ENCODE measurements around the gene PRKN.
"Not testable (repeated sequence)": the region's sequence is repeated elsewhere in the genome, so short reads cannot be mapped to it uniquely, and the experiment has no call there.

Gene PRKN

GRCh38 chr6:161886545-161886944, 841.0 kb downstream of the PRKN start:
- in situ Hi-C loops (cut with MboI; ENCODE audit: low sequenced_read_pairs), result not testable (repeated sequence)

- in situ Hi-C loops (cut with MboI; ENCODE audit: low sequenced_read_pairs), result no loop called here
Measured at GRCh38 chr6:161884782-161885181, 842.8 kb downstream of the PRKN start.

GRCh38 chr6:161882196-161882765, 845.3 kb downstream of the PRKN start:
- in situ Hi-C loops (cut with MboI; ENCODE audit: low sequenced_read_pairs), result no loop called here

GRCh38 chr6:161880056-161880455, 847.5 kb downstream of the PRKN start:
- in situ Hi-C loops (cut with MboI; ENCODE audit: low sequenced_read_pairs), result no loop called here

GRCh38 chr6:161876231-161876630, 851.3 kb downstream of the PRKN start:
- in situ Hi-C loops (cut with MboI; ENCODE audit: low sequenced_read_pairs), result no loop called here

GRCh38 chr6:161870236-161870901, 857.2 kb downstream of the PRKN start:
- in situ Hi-C loops (cut with MboI; ENCODE audit: low sequenced_read_pairs), result no loop called here

GRCh38 chr6:161869491-161869890, 858.1 kb downstream of the PRKN start:
- in situ Hi-C loops (cut with MboI; ENCODE audit: low sequenced_read_pairs), result no loop called here

GRCh38 chr6:161866570-161866969, 861.0 kb downstream of the PRKN start:
- in situ Hi-C loops (cut with MboI; ENCODE audit: low sequenced_read_pairs), result no loop called here

- in situ Hi-C loops (cut with MboI; ENCODE audit: low sequenced_read_pairs), result not testable (repeated sequence)
Measured at GRCh38 chr6:161861061-161861460, 866.5 kb downstream of the PRKN start.

- in situ Hi-C loops (cut with MboI; ENCODE audit: low sequenced_read_pairs), result no loop called here
Measured at GRCh38 chr6:161853657-161854056, 873.9 kb downstream of the PRKN start.

GRCh38 chr6:161851486-161851885, 876.1 kb downstream of the PRKN start:
- in situ Hi-C loops (cut with MboI; ENCODE audit: low sequenced_read_pairs), result not testable (repeated sequence)

GRCh38 chr6:161850562-161850961, 877.0 kb downstream of the PRKN start:
- in situ Hi-C loops (cut with MboI; ENCODE audit: low sequenced_read_pairs), result no loop called here

- in situ Hi-C loops (cut with MboI; ENCODE audit: low sequenced_read_pairs), result no loop called here
Measured at GRCh38 chr6:161847628-161848027, 879.9 kb downstream of the PRKN start.

- in situ Hi-C loops (cut with MboI; ENCODE audit: low sequenced_read_pairs), result no loop called here
Measured at GRCh38 chr6:161844804-161845203, 882.8 kb downstream of the PRKN start.

GRCh38 chr6:161843066-161843465, 884.5 kb downstream of the PRKN start:
- in situ Hi-C loops (cut with MboI; ENCODE audit: low sequenced_read_pairs), result no loop called here

- in situ Hi-C loops (cut with MboI; ENCODE audit: low sequenced_read_pairs), result no loop called here
Measured at GRCh38 chr6:161840380-161840779, 887.2 kb downstream of the PRKN start.

- in situ Hi-C loops (cut with MboI; ENCODE audit: low sequenced_read_pairs), result no loop called here
Measured at GRCh38 chr6:161838306-161839035, 889.1 kb downstream of the PRKN start.

GRCh38 chr6:161837854-161838253, 889.7 kb downstream of the PRKN start:
- in situ Hi-C loops (cut with MboI; ENCODE audit: low sequenced_read_pairs), result no loop called here

- in situ Hi-C loops (cut with MboI; ENCODE audit: low sequenced_read_pairs), result no loop called here
Measured at GRCh38 chr6:161837449-161837735, 890.2 kb downstream of the PRKN start.

GRCh38 chr6:161836643-161837448, 890.7 kb downstream of the PRKN start:
- in situ Hi-C loops (cut with MboI; ENCODE audit: low sequenced_read_pairs), result no loop called here

- in situ Hi-C loops (cut with MboI; ENCODE audit: low sequenced_read_pairs), result no loop called here
Measured at GRCh38 chr6:161835500-161836215, 891.9 kb downstream of the PRKN start.

Measured in HL-60/S4 treated with retinoic acid at 250 ng/mL for 4 days and 3 days (cell line).